ENCODE data around the gene IRX6.
A peak's percentile ranks its signal among the peaks of the same experiment; 100 is the strongest.

The IRX6 gene

DNA sequence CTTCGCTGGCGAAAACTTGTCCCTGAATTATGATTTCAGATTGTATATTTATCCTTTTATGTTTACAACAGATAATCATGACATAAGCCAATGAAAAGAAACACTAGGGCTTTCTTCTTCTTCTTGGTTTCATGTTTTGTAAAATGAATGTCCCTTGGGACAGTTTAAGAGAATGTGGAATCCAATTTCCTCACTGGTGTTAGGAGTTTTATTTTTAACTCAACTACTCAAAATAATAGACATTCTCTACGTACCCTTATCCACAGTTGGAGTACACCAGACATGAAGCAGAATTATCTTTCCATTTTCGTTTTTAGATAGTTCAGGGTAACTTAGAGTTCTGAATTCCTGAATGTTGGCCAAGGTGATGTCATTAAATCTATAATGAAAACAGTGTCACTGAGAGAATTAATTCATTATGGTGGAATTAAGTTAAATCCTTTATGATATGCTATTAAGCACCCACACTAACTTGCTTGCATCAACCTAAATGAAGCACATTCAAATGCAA lies 43.4 kb downstream of the IRX6 start:
- TF ChIP-seq ARNT (IDR thresholded peaks at IDR 0.05): no peak
- no peak for TF ChIP-seq NFRKB (IDR thresholded peaks at IDR 0.05)
- no peak for TF ChIP-seq FOXM1 (IDR thresholded peaks at IDR 0.05; ENCODE audit: borderline replicate concordance)
- TF ChIP-seq TARDBP (IDR thresholded peaks at IDR 0.05): no peak
- TF ChIP-seq L3MBTL2 (conservative IDR thresholded peaks at IDR 0.05): no peak
- TF ChIP-seq CTBP1 (IDR thresholded peaks at IDR 0.05; ENCODE audit: borderline replicate concordance): no peak
- TF ChIP-seq SUZ12 (IDR thresholded peaks at IDR 0.05): no peak
- no peak for TF ChIP-seq ZNF384 (IDR thresholded peaks at IDR 0.05)
- no peak for TF ChIP-seq HDGF (IDR thresholded peaks at IDR 0.05; ENCODE audit: borderline replicate concordance)
- no peak for TF ChIP-seq FOXA1 (IDR thresholded peaks at IDR 0.05)
- no peak for TF ChIP-seq LEF1 (IDR thresholded peaks at IDR 0.05; ENCODE audit: borderline replicate concordance)
- TF ChIP-seq, protein P1, sequence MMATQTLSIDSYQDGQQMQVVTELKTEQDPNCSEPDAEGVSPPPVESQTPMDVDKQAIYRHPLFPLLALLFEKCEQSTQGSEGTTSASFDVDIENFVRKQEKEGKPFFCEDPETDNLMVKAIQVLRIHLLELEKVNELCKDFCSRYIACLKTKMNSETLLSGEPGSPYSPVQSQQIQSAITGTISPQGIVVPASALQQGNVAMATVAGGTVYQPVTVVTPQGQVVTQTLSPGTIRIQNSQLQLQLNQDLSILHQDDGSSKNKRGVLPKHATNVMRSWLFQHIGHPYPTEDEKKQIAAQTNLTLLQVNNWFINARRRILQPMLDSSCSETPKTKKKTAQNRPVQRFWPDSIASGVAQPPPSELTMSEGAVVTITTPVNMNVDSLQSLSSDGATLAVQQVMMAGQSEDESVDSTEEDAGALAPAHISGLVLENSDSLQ (IDR thresholded peaks at IDR 0.05): no peak
- TF ChIP-seq SP1 (IDR thresholded peaks at IDR 0.05): no peak
- TF ChIP-seq BHLHE40 (IDR thresholded peaks at IDR 0.05; ENCODE audit: borderline replicate concordance): no peak
- DNase-seq (ENCODE audit: extremely low spot score): no peak
- CTCF ChIA-PET: no interaction called here
- POLR2A ChIA-PET: no interaction called here

DNA sequence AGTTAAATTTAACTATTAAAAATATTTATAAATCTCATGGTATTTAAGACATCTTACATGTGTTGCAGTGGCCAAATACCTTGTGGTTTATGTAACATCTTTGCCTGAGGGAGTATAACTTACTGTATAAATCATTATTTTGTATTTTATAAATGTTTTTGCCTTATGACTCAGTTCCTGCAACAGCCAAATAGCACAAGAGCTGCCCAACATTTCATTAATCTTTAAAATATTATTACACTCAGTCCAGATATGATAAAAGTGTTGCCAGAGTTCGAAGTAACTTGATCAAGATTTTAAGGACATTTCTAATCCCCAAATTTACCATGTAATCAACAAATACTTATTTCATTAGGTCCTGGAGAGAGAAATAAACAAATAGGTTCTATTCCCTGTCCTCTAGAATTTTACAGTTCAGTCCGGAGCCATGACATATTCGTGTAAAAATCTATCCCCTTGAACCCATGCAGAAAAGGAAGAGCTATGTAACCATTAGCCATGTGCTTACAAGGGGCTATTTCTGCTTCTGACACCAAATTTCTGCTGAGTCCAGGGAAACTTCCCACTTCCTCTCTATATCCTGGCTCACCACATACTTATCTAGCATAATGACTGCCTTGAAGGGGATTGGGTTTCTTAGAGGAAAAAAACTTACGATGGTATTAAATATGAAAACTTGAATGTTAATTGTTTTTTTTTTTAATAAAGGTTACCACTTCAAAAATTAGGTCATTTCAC lies 44.0 kb downstream of the IRX6 start:
- POLR2A ChIA-PET: no interaction called here
- CTCF ChIA-PET: no interaction called here
- DNase-seq (ENCODE audit: extremely low spot score): no peak
- TF ChIP-seq HDGF (IDR thresholded peaks at IDR 0.05; ENCODE audit: borderline replicate concordance): no peak
- TF ChIP-seq CTBP1 (IDR thresholded peaks at IDR 0.05; ENCODE audit: borderline replicate concordance): no peak
- TF ChIP-seq L3MBTL2 (conservative IDR thresholded peaks at IDR 0.05): no peak
- TF ChIP-seq LEF1 (IDR thresholded peaks at IDR 0.05; ENCODE audit: borderline replicate concordance): no peak
- no peak for TF ChIP-seq BHLHE40 (IDR thresholded peaks at IDR 0.05; ENCODE audit: borderline replicate concordance)
- TF ChIP-seq FOXK2 (IDR thresholded peaks at IDR 0.05): no peak
- TF ChIP-seq ZNF384 (IDR thresholded peaks at IDR 0.05): no peak
- TF ChIP-seq ELF4 (IDR thresholded peaks at IDR 0.05): no peak
- TF ChIP-seq, protein P1 (IDR thresholded peaks at IDR 0.05): no peak
- TF ChIP-seq TARDBP (IDR thresholded peaks at IDR 0.05): no peak

DNA sequence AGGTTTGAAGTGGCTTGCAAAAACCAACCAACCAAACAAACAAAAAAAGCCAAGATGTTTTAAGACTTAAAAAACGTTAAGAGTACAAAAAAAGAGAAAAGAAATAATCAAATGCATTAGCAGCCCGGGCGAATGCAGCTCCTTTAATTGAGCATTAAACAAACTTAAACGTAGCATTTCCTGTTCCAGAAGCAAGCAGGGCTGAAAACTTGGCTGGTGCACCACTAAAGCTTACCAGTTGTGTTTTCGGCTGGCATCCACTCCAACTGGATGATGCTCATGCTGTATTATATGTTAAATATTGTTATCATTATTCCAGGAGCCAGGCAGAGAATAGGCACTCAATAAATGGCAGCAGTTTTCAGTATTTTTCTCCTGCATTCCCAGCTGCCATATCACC lies 45.1 kb downstream of the IRX6 start:
- TF ChIP-seq CTBP1 (IDR thresholded peaks at IDR 0.05; ENCODE audit: borderline replicate concordance) (no peak), ZNF384 (IDR thresholded peaks at IDR 0.05) (no peak), L3MBTL2 (conservative IDR thresholded peaks at IDR 0.05) (no peak), FOXM1 (IDR thresholded peaks at IDR 0.05; ENCODE audit: borderline replicate concordance) (no peak), HDGF (IDR thresholded peaks at IDR 0.05; ENCODE audit: borderline replicate concordance) (no peak), ELF4 (IDR thresholded peaks at IDR 0.05) (no peak), TARDBP (IDR thresholded peaks at IDR 0.05) (no peak), SP1 (IDR thresholded peaks at IDR 0.05) (no peak), NFRKB (IDR thresholded peaks at IDR 0.05) (no peak), ARNT (IDR thresholded peaks at IDR 0.05) (no peak), SUZ12 (IDR thresholded peaks at IDR 0.05) (no peak), FOXK2 (IDR thresholded peaks at IDR 0.05) (no peak), FOXA1 (IDR thresholded peaks at IDR 0.05) (no peak), LEF1 (IDR thresholded peaks at IDR 0.05; ENCODE audit: borderline replicate concordance) (no peak)
- TF ChIP-seq, protein P1 (IDR thresholded peaks at IDR 0.05): no peak
- DNase-seq (ENCODE audit: extremely low spot score): no peak
- POLR2A ChIA-PET: no interaction called here
- CTCF ChIA-PET: no interaction called here

DNA sequence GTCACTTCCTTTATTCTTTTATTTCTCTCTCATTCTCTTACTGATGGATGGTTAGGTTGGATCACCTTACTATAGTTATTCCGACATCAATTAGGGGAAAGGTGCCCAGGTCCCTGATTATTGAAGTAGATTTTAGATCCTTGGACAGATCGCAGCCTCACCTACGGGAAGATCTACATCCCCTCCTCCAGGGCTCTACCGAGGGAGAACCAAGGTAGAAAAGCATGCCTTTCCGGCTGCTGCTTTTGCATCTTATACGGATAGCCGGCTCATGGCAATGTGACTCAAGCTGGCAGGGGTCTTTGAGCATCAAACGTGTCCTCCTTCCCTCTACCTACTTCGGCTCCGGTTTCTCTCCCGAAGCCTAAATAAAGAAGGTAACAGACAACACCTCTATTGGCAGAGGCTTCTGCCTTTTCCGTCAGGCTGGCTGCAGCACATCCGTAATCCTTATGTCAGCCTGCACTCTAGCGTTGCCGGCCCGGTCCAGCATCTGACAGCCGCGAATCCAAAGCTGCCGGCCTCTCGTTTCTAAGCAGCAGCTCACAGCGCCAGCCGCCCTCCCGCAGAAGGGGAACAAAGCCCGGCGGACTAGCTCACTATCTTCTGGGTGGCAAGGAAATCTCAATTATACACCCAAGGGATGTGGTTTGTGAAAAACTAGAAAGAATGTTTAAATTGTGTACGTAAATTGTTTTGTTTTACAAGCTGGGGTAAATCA lies 46.9 kb downstream of the IRX6 start:
- peak; percentile 63 for DNase-seq (ENCODE audit: extremely low spot score)
- CTCF ChIA-PET: interaction anchor here (0.5 to 1.4 kb wide), 9 partner anchors 9 to 413 kb away, joined by 3 to 7 read pairs (median 3); partner anchors contain the start of gene IRX6

DNA sequence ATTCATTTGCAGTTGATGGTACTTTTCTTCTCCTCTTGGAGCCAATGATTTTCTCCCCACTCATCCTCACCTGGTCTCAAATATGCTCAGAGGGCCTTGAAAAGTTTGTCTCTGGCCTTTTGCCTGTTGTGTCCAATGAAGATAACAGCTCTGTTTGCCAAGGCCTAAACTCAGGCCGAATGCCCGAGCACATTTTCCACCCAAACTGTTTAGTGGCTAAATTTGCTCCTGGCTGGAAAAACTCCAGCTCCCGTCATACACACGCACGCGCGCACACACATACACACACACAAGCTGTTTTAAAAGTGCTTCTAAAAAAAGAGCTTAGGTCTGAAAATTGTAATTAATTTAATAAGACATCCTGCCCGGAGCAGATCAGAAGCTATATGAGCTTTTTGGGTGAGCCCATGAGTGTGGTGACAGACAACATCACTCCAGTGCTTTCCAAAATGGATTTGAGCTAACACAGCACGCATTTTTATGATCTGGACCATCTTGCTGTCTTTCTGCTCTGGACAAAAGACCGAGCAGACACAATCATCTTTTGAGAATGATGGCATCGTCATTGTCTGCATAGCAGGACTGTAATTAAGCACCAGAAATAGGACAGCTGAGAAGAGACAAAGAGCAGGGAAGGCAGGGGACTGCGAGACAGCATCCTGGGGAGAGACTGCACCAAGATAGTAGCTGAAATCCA lies 48.9 kb downstream of the IRX6 start:
- DNase-seq (ENCODE audit: extremely low spot score): no peak
- POLR2A ChIA-PET: no interaction called here
- CTCF ChIA-PET: no interaction called here
- TF ChIP-seq NFRKB (IDR thresholded peaks at IDR 0.05) (no peak), HDGF (IDR thresholded peaks at IDR 0.05; ENCODE audit: borderline replicate concordance) (no peak), FOXK2 (IDR thresholded peaks at IDR 0.05) (no peak), SUZ12 (IDR thresholded peaks at IDR 0.05) (no peak), LEF1 (IDR thresholded peaks at IDR 0.05; ENCODE audit: borderline replicate concordance) (no peak), FOXA1 (IDR thresholded peaks at IDR 0.05) (no peak), ARNT (IDR thresholded peaks at IDR 0.05) (no peak), FOXM1 (IDR thresholded peaks at IDR 0.05; ENCODE audit: borderline replicate concordance) (no peak), BHLHE40 (IDR thresholded peaks at IDR 0.05; ENCODE audit: borderline replicate concordance) (no peak), ZNF384 (IDR thresholded peaks at IDR 0.05) (no peak), L3MBTL2 (conservative IDR thresholded peaks at IDR 0.05) (no peak), CTBP1 (IDR thresholded peaks at IDR 0.05; ENCODE audit: borderline replicate concordance) (no peak), SP1 (IDR thresholded peaks at IDR 0.05) (no peak), TARDBP (IDR thresholded peaks at IDR 0.05) (no peak), ELF4 (IDR thresholded peaks at IDR 0.05) (no peak)
- TF ChIP-seq, protein P1 (IDR thresholded peaks at IDR 0.05): no peak

More for the DNA sequence above, 46.9 kb downstream of the IRX6 start:
- POLR2A ChIA-PET: no interaction called here
- TF ChIP-seq NFRKB (IDR thresholded peaks at IDR 0.05): no peak
